ENCODE measurements around the gene ZDHHC11.

ZDHHC11 gene

DNA sequence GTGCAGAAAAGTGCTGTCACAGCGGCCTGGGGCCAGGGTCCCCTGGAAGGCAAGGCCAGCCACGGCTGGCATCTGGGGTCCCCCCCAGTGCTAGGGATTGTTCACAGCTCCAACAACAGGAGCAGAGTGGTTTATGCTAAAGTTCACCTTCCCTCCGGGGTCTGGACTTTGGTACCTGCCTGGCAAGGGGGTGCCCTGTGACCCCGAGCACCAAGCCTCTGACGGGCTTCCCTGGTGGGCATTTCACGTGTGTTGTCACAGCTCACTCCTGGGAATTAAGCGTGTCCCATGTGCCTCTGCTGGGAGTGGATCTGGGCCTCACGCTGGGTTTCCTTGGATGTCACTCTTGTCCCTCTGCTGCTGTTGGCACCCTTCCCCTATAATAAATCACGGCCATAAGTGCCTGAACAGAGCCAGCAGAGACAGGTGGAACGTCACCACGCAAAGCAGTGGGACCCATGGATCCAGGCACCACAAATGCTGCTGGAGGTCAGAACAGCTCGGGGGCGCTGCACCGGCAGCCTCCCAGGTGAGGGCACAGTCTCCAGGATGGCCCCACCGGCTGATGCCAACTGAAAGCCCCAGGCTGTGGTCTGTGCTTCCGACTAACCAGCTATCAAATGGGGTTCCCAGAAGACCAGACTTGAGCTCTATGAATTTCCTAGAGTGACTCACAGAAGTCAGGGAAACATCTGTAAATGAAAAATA is 17.8 kb upstream of the ZDHHC11 start:
- Histone ChIP-seq H3K9me3 (ENCODE audit: control insufficient read depth, low read length) (no peaks in the 10 kb centered on the region), H3K36me3 (ENCODE audit: control insufficient read depth, insufficient read depth, low read length) (peaks cover 96% of the 10 kb centered on the region), H3K4me3 (ENCODE audit: insufficient read depth, low read depth, low read length, poor library complexity, severe bottlenecking) (no peak overlapping the region), H3K4me1 (ENCODE audit: control insufficient read depth, insufficient read depth, low read length, poor library complexity, severe bottlenecking) (no peaks in the 10 kb centered on the region), H3K27me3 (replicated peaks; ENCODE audit: control insufficient read depth, insufficient read depth, low read length, poor library complexity, severe bottlenecking) (no peaks in the 10 kb centered on the region), H3K27ac (ENCODE audit: insufficient read depth, low read length, poor library complexity, severe bottlenecking) (no peak overlapping the region)
- no peak for DNase-seq

DNA sequence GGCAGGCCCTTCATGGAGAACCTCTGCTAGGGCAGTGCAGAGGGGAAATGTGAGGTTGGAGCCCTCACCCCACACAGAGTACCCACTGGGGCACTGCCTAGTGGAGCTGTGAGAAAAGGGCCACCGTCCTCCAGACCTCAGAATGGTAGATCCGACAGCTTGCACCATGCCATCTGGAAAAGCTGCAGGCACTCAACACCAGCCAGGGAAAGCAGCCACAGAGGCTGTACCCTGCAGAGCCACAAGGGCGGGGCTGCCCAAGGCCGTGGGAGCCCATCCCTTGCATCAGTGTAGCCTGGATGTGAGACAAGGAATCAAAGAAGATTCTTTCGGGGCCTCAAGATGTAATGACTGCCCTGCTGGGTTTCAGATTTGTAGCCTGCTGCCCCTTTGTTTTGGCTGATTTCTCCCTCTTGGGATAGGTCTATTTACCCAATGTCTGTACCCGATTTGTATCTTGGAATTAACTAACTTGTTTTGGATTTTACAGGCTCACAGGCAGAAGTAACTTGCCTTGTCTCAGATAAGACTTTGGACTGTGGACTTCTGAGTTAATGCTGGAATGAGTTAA is 16.6 kb upstream of the ZDHHC11 start:
- peaks cover 96% of the 10 kb centered on the region for H3K36me3 ChIP-seq (ENCODE audit: control insufficient read depth, insufficient read depth, low read length)
- no peaks in the 10 kb centered on the region for H3K9me3 ChIP-seq (ENCODE audit: control insufficient read depth, low read length)
- no peaks in the 10 kb centered on the region for H3K4me1 ChIP-seq (ENCODE audit: control insufficient read depth, insufficient read depth, low read length, poor library complexity, severe bottlenecking)
- DNase-seq: no peak
- H3K27ac ChIP-seq (ENCODE audit: insufficient read depth, low read length, poor library complexity, severe bottlenecking): no peak overlapping the region
- no peaks in the 10 kb centered on the region for H3K27me3 ChIP-seq (replicated peaks; ENCODE audit: control insufficient read depth, insufficient read depth, low read length, poor library complexity, severe bottlenecking)
- H3K4me3 ChIP-seq (ENCODE audit: insufficient read depth, low read depth, low read length, poor library complexity, severe bottlenecking): no peak overlapping the region

DNA sequence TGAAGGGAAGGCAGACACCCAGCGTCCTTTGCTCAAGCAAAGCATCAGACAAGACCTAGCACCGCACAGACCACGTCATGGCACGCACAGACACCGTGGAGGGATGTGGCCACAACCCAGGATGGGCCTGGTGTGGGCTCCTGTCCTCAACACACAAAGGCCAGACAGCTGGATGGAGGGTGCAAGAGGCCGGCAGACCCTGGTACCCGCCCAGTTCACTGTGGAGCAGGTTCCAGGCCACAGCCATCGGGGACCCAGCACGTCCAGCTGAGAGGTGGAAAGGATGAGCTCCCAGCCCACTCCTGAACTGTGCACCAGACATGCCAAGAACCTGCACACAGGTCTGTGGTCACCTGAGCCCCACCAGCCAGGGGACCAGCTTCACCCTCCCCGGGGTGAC is 15.0 kb upstream of the ZDHHC11 start:
- H3K4me3 ChIP-seq (ENCODE audit: insufficient read depth, low read depth, low read length, poor library complexity, severe bottlenecking): no peak overlapping the region
- H3K27ac ChIP-seq (ENCODE audit: insufficient read depth, low read length, poor library complexity, severe bottlenecking): no peak overlapping the region
- no peaks in the 10 kb centered on the region for H3K27me3 ChIP-seq (replicated peaks; ENCODE audit: control insufficient read depth, insufficient read depth, low read length, poor library complexity, severe bottlenecking)
- DNase-seq: no peak
- H3K9me3 ChIP-seq (ENCODE audit: control insufficient read depth, low read length): no peaks in the 10 kb centered on the region
- H3K4me1 ChIP-seq (ENCODE audit: control insufficient read depth, insufficient read depth, low read length, poor library complexity, severe bottlenecking): no peaks in the 10 kb centered on the region
- H3K36me3 ChIP-seq (ENCODE audit: control insufficient read depth, insufficient read depth, low read length): peaks cover 79% of the 10 kb centered on the region

GRCh38 chr5:865168-865521 is 14.4 kb upstream of the ZDHHC11 start:
- Histone ChIP-seq H3K27ac (ENCODE audit: insufficient read depth, low read length, poor library complexity, severe bottlenecking) (no peak overlapping the region), H3K4me3 (ENCODE audit: insufficient read depth, low read depth, low read length, poor library complexity, severe bottlenecking) (no peak overlapping the region), H3K4me1 (ENCODE audit: control insufficient read depth, insufficient read depth, low read length, poor library complexity, severe bottlenecking) (no peaks in the 10 kb centered on the region), H3K27me3 (replicated peaks; ENCODE audit: control insufficient read depth, insufficient read depth, low read length, poor library complexity, severe bottlenecking) (no peaks in the 10 kb centered on the region), H3K36me3 (ENCODE audit: control insufficient read depth, insufficient read depth, low read length) (peaks cover 73% of the 10 kb centered on the region), H3K9me3 (ENCODE audit: control insufficient read depth, low read length) (no peaks in the 10 kb centered on the region)
- DNase-seq: no peak

DNA sequence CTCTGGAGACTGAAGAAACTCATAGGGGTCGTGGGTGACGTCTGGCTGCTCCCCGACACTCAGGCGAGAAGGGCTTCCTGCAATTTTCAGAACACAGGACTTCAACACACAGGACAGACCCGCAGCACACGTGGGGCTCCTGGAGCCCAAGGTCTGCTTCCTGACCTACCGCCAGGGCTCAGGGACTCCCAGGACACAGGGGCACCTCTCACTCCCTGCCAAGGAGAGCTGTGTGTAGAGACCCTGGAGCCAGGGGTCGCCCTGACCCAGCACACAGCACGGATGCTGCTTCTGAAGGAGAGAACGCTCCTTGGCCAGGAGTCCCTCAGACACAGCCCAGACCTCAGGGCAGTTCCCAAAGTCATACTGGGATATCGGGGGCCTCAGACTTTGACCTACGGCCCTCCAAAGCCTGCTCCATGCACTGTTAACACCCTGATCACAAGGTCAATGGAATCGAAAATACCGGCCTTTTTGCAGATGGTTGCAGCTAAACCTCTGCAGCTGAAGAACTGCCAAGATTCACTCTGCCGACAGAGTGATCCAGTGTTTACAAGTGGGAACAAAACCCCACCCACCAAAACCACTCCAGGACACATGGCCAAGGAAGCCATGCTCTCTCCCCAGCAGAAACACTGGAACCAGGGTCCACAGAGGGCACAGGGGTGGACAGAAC is 13.8 kb upstream of the ZDHHC11 start:
- H3K4me3 ChIP-seq (ENCODE audit: insufficient read depth, low read depth, low read length, poor library complexity, severe bottlenecking): no peak overlapping the region
- no peak overlapping the region for H3K27ac ChIP-seq (ENCODE audit: insufficient read depth, low read length, poor library complexity, severe bottlenecking)
- DNase-seq: no peak
- H3K27me3 ChIP-seq (replicated peaks; ENCODE audit: control insufficient read depth, insufficient read depth, low read length, poor library complexity, severe bottlenecking): no peaks in the 10 kb centered on the region
- H3K9me3 ChIP-seq (ENCODE audit: control insufficient read depth, low read length): no peaks in the 10 kb centered on the region
- peaks cover 68% of the 10 kb centered on the region for H3K36me3 ChIP-seq (ENCODE audit: control insufficient read depth, insufficient read depth, low read length)
- H3K4me1 ChIP-seq (ENCODE audit: control insufficient read depth, insufficient read depth, low read length, poor library complexity, severe bottlenecking): no peaks in the 10 kb centered on the region

GRCh38 chr5:863244-863805 is 12.5 kb upstream of the ZDHHC11 start:
- Histone ChIP-seq H3K4me1 (ENCODE audit: control insufficient read depth, insufficient read depth, low read length, poor library complexity, severe bottlenecking) (no peaks in the 10 kb centered on the region), H3K4me3 (ENCODE audit: insufficient read depth, low read depth, low read length, poor library complexity, severe bottlenecking) (no peak overlapping the region), H3K36me3 (ENCODE audit: control insufficient read depth, insufficient read depth, low read length) (peaks cover 55% of the 10 kb centered on the region), H3K27me3 (replicated peaks; ENCODE audit: control insufficient read depth, insufficient read depth, low read length, poor library complexity, severe bottlenecking) (no peaks in the 10 kb centered on the region), H3K9me3 (ENCODE audit: control insufficient read depth, low read length) (no peaks in the 10 kb centered on the region), H3K27ac (ENCODE audit: insufficient read depth, low read length, poor library complexity, severe bottlenecking) (no peak overlapping the region)
- DNase-seq: no peak

DNA sequence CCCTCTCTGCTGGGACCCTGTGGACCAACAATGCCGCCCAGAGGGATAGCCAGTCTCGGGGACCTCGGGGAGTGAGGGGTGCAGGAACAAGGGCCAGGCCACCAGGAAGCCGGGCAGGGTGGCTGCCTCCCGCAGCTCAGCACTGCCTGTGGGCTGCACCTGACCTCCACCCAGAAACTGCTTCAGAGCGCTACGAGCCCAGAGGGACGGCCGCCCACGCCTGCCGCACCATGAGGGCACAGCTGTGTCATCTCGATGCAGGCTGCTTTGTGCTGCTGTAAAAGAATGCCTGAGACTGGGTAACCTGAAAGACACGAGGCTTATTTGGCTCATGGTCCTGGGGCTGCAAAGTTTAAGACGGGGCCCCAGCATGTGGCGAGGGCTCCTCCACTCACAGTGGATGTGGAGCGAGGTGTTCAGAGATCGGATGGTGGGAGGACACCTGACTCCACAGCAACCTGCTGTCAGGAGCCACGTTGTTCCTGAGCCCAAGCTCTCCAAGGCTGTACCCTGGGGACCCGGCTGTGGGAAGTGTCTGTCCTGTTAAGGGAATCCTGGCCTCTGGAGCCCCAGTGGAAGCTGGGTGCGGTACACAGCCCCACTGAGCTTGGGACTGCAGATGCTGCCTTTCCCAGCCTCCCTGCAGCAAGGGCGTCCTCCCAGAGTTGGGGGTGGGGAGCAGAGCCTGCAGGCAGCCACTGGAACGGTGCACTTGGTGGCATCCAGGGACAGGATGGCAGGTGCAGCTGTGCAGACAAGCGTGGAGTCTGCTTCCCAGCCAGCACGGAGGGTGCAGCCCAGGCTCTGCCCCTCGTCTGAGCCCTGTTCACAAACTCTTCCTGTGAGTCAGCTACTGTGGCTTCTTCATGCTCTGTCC is 11.8 kb upstream of the ZDHHC11 start:
- no peak for DNase-seq
- Histone ChIP-seq H3K27ac (ENCODE audit: insufficient read depth, low read length, poor library complexity, severe bottlenecking) (no peak overlapping the region), H3K27me3 (replicated peaks; ENCODE audit: control insufficient read depth, insufficient read depth, low read length, poor library complexity, severe bottlenecking) (no peaks in the 10 kb centered on the region), H3K9me3 (ENCODE audit: control insufficient read depth, low read length) (no peaks in the 10 kb centered on the region), H3K36me3 (ENCODE audit: control insufficient read depth, insufficient read depth, low read length) (peaks cover 48% of the 10 kb centered on the region), H3K4me3 (ENCODE audit: insufficient read depth, low read depth, low read length, poor library complexity, severe bottlenecking) (no peak overlapping the region), H3K4me1 (ENCODE audit: control insufficient read depth, insufficient read depth, low read length, poor library complexity, severe bottlenecking) (no peaks in the 10 kb centered on the region)

DNA sequence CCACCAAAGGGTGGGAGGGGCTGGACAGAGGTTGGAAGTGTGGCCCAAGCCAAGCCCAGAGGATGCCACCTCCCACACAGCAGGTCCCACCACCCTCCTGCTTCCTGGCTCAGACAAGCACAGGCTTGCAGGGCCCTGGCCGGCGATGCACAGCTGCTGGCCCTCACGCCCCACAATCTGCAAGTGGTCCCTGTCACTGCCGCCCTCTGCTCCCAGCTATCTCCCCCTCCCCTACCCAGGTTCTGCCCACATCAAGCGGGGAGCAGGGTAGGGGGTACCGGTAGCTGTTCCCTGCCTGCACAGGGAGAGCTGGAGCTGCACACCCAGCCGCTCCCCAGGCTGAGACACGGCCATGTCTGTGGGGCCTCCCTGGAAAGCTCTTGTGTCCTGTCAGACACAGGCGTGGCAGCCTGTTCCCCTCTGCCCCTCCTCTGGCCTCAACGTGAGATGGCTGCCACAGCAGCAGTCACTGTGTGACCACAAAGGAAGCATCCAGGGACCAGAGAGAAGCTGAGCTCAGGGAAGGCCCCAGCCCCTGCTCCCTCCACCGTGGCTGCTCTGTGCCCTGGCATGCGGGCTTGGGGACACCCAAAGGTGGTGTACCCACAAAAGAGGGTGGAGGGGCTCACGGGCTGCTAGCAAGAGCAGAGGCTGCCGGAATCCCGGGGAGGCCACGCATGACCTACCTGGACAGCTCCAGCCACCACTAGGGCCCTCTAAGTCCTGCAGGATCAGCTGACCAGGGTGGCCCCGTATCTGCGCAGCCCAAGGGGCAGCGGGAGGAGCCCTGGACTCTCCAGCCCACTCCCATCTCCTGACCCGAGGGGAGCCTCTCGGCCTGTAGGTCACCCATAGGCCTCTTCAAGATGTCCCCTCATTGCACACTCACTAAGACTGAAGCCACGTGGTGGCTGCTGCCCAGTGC is 10.9 kb upstream of the ZDHHC11 start:
- Histone ChIP-seq H3K9me3 (ENCODE audit: control insufficient read depth, low read length) (no peaks in the 10 kb centered on the region), H3K27ac (ENCODE audit: insufficient read depth, low read length, poor library complexity, severe bottlenecking) (no peak overlapping the region), H3K36me3 (ENCODE audit: control insufficient read depth, insufficient read depth, low read length) (peaks cover 39% of the 10 kb centered on the region), H3K27me3 (replicated peaks; ENCODE audit: control insufficient read depth, insufficient read depth, low read length, poor library complexity, severe bottlenecking) (no peaks in the 10 kb centered on the region), H3K4me3 (ENCODE audit: insufficient read depth, low read depth, low read length, poor library complexity, severe bottlenecking) (no peak overlapping the region), H3K4me1 (ENCODE audit: control insufficient read depth, insufficient read depth, low read length, poor library complexity, severe bottlenecking) (no peaks in the 10 kb centered on the region)
- DNase-seq: no peak

DNA sequence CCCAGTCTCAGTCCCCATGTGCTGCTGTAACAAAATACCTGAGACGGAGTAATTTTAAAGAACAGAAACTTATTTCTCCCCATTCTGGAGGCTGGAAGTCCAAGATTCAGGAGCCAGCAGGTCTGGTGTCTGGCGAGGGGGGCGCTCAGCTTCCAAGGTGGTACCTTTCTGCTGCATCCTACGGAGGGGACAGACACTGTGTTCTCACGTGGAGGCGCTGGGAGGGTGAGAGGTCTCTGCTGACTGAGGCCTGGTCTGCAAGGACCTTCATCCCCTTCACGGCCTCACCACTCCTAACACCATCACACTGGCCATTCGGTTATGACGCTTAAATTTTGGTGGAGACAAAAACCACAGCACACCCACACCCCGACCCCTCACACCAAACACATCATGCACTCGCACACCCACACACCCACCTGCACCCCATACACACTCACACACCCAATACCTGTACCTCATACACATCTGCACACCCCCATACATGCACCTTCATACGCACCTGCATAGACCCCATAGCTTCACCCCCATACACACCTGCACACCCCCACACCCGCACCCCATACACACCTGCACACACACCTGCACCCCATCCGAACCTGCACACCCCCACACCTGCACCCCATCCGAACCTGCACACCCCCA is 9.8 kb upstream of the ZDHHC11 start:
- Histone ChIP-seq H3K27me3 (replicated peaks; ENCODE audit: control insufficient read depth, insufficient read depth, low read length, poor library complexity, severe bottlenecking) (no peaks in the 10 kb centered on the region), H3K36me3 (ENCODE audit: control insufficient read depth, insufficient read depth, low read length) (peaks cover 29% of the 10 kb centered on the region), H3K4me3 (ENCODE audit: insufficient read depth, low read depth, low read length, poor library complexity, severe bottlenecking) (no peak overlapping the region), H3K27ac (ENCODE audit: insufficient read depth, low read length, poor library complexity, severe bottlenecking) (no peak overlapping the region), H3K4me1 (ENCODE audit: control insufficient read depth, insufficient read depth, low read length, poor library complexity, severe bottlenecking) (no peaks in the 10 kb centered on the region), H3K9me3 (ENCODE audit: control insufficient read depth, low read length) (no peaks in the 10 kb centered on the region)
- DNase-seq: no peak
